ENCODE measurements around the gene TAF11L3.
"Not testable (repeated sequence)": the region's sequence is repeated elsewhere in the genome, so short reads cannot be mapped to it uniquely, and the experiment has no call there.

TAF11L3 gene

GRCh38 chr5:17518067-17518466, at the start of gene TAF11L3:
Gene TAF11L3, plus strand, starts transcription at chr5:17518367.
- DNase-seq, result not testable (repeated sequence)

DNA sequence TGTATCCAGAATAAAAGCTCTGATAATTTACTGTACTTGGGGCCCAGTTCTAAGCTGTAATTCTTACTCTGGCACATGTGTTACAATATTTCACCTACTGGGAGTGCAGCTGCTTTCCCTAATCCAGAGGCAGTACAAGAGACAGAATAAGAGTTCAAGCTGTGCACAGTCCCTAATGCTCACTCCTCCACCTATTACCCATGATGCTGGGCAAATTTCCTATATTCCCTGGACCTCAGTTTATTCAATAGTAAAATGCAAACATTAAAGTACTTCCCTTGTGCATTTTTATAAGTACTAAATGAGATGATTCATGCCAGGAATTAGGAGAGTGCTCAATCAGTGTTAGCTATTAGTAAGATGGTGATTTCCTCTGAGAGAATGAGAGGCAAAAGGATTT, 48.1 kb upstream of the TAF11L3 start:
- no peak for DNase-seq

DNA sequence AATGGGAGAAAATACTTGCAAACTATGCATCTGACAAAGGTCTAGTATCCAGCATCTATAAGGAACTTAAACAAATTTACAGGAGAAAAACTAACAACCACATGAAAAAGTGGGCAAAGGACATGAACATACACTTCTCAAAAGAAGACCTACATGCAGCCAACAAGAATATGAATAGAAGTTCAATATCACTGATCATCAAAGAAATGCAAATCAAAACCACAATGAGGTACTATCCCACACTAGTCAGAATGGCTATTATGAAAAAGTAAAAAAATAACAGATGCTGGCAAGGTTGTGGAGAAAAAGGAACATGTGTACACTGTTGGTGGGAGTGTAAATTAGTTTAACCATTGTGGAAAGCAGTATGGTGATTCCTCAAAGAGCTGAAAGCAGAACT, 43.1 kb upstream of the TAF11L3 start:
- not testable (repeated sequence) for DNase-seq

- DNase-seq, result no peak
Measured at GRCh38 chr5:17477043-17477442, 41.1 kb upstream of the TAF11L3 start.

DNA sequence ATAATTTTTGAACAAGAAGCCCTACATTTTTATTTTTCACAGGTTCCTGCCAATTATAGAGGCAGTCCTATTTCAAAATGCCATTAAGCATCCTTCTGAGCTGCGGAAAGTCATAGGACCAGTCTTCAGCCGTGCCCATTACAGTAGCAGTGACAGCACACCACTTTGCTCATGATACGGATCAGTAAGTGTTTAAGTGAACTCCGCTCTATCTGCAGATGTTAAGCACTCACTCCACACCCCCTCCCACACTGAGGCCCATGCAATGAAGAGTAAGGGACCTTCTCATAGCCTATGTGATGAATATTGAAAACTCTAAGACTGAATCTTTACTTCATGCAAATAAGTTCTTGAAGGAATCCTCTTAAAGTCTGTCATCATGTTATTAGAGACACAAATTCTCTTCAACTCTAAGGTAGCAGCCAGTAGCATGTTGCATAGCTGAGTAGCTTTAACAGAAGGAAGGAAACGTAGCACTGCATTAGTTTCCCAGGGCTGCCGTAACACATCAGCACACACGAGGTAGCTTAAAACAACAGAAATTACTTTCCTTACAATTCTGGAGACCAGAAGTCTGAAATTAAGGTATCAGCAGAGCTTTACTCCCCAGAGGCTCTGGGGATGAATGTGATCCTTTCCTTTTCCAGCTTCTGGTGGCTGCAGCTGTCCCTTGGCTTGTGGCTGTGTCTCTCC, 40.4 kb upstream of the TAF11L3 start:
- no peak for DNase-seq

GRCh38 chr5:17481378-17481777, 36.8 kb upstream of the TAF11L3 start:
- no peak for DNase-seq

- no peak for DNase-seq
Measured at GRCh38 chr5:17482790-17483189, 35.4 kb upstream of the TAF11L3 start.

- not testable (repeated sequence) for DNase-seq
Measured at GRCh38 chr5:17486464-17487173, 31.5 kb upstream of the TAF11L3 start.

- DNase-seq, result no peak
Measured at GRCh38 chr5:17487174-17487512, 31.0 kb upstream of the TAF11L3 start.

DNA sequence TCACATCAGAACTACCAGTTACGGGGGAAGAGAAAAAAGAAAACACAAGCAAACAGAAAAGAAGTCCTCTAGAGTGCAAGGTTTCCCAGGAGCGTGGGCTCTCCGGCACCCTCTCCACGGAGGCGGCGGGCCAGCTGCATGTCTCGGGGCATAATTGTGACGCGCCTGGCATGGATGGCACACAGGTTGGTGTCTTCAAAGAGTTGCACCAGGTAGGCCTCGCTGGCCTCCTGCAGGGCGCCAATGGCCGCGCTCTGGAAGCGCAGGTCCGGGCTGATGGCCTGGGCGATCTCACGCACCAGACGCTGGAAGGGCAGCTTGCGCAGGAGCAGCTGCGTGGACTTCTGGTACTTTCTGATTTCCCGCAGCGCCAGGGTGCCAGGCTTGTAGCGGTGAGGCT, 26.9 kb upstream of the TAF11L3 start:
- not testable (repeated sequence) for DNase-seq

GRCh38 chr5:17492770-17493169, 25.4 kb upstream of the TAF11L3 start:
- no peak for DNase-seq

- no peak for DNase-seq
Measured at GRCh38 chr5:17497446-17497845, 20.7 kb upstream of the TAF11L3 start.

GRCh38 chr5:17497931-17498330, 20.2 kb upstream of the TAF11L3 start, which contains the start of gene TAF11L2:
Gene TAF11L2, plus strand, starts transcription at chr5:17498231.
- not testable (repeated sequence) for DNase-seq

DNA sequence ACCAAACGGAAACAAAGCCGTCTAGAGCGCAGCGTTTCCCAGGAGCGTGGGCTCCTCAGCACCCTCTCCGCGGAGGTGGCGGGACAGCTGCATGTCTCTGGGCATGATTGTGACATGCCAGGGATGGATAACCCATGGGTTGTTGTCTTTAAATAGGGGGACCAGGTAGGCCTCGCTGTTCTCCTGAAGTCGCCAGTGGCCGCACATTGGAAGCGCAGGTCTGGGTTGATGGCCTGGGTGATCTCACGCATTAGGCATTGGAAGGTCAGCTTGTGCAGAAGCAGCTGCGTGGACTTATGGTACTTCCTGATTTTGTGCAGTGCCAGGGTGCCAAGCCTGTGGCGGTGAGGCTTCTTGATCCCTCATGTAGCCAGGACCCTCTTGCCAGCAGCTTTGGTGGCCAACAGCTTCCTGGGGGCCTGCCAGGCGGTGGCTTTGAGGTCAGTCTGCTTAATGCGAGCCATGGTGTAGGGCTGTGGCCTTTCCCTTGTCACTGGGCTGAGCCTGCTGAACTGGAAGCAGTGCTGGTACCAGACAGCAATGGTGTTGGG, 6.3 kb upstream of the TAF11L3 start:
- DNase-seq, result no peak

- DNase-seq, result not testable (repeated sequence)
Measured at GRCh38 chr5:17517526-17517925, 641 bp upstream of the TAF11L3 start.

GRCh38 chr5:17519508-17519907, 1.3 kb downstream of the TAF11L3 start:
- not testable (repeated sequence) for DNase-seq

DNA sequence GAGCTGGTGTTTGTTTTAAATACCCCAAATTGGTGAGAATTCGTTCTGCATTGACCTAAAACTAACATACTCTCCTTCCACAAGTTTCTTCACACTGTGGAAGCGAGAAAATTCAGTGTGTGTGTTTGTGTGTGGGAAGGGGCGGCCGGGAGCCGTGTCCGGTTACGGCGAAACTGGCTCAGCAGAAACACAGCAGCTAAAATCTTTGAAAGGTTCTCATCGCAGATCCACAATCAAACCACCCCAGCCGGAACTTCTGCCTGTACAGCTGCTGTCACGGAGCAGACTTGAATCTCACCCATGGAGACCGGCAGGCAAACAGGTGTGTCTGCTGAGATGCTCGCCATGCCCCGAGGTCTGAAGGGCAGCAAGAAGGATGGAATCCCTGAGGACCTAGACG, 3.3 kb downstream of the TAF11L3 start, which contains the start of gene TAF11L4:
Gene TAF11L4, plus strand, starts transcription at position 301 of the 400 bp plus-strand sequence.
- not testable (repeated sequence) for DNase-seq

- DNase-seq, result not testable (repeated sequence)
Measured at GRCh38 chr5:17524935-17525334, 6.8 kb downstream of the TAF11L3 start, which contains the start of gene TAF11L5. Gene TAF11L5, plus strand, starts transcription at chr5:17525235.

DNA sequence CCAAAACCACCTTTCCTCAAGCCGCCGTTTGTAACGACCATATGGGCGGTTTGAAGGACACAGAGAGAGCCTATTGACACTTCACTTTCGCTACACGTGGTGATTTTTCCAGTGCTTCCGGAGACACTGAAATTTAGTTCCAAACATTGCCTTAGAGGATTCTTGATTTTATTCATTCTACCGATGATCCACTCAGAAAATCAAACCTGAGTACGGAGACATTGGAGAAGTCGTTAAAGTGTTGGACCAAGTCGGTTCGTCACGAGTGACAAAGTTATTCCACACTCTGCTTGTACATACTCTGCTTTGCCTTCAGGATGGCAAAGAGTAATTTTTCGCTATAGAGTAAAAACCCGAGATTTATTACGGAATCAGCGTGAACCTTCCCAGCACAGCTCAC, 8.3 kb downstream of the TAF11L3 start:
- DNase-seq, result not testable (repeated sequence)

GRCh38 chr5:17528369-17528768, 10.2 kb downstream of the TAF11L3 start, which contains the start of gene TAF11L6:
Gene TAF11L6, plus strand, starts transcription at chr5:17528669.
- DNase-seq, result not testable (repeated sequence)

Data from NCI-H526 (cell line).